GM12878 (cell line): ENCODE results near the gene NPAS3. TPM values are rescaled to one million over a fixed set of nuclear protein-coding genes. Genes with fewer than 3 reads are reported as not detected.

Experiments used
- ATAC-seq: fragments of 200-7000 bp; cut with Tn5 transposase; 3 replicates; pipeline ENCODE4 v1.9.1; 2020; ENCODE audit warnings: mild to moderate bottlenecking, moderate library complexity
- BruUV-seq: library from RNA; stranded (reverse); fragments of 400-500 nt; replicated peaks from 2 replicates; lab custom pipeline; 2021; lab: Mats Ljungman, UMichigan
- CTCF ChIA-PET: fragments of 300-600 bp; sonication (Branson Sonifier 250); formaldehyde crosslinking; extraction: SDS; loops from one replicate; lab custom pipeline; 2021; ENCODE audit warnings: inconsistent platforms; lab: Yijun Ruan, JAX
- POLR2A ChIA-PET: fragments of 350-600 bp; formaldehyde crosslinking; extraction: SDS; loops from one replicate; lab custom pipeline; 2021; ENCODE audit warnings: inconsistent platforms; lab: Charles Lee
- RAD21 ChIA-PET: fragments of 300-600 bp; sonication (Branson Sonifier 250); formaldehyde crosslinking; loops from one replicate; lab custom pipeline; 2023; ENCODE audit warnings: antibody characterized with exemption; ENCODE audit not compliant: unreplicated experiment; lab: Charles Lee
- SMC1A ChIA-PET: fragments of 300-600 bp; sonication (Branson Sonifier 250); formaldehyde crosslinking; loops from one replicate; lab custom pipeline; 2023; ENCODE audit not compliant: unreplicated experiment, uncharacterized antibody; lab: Charles Lee
- DNase-seq: peaks from one replicate; pipeline ENCODE4 v3.0.0-alpha.2; 2011; ENCODE audit warnings: low read depth, low spot score
- FAIRE-seq: peaks from 3 replicates; lab custom pipeline; 2011; peaks lifted over from hg19 to GRCh38; lab: Jason Lieb, UNC
- H2AFZ ChIP-seq: 2 replicates; pipeline ENCODE4 v1.6.0; 2011; ENCODE audit warnings: low read depth, low read length, control low read depth; ENCODE audit not compliant: control insufficient read depth
- H3K27ac ChIP-seq: 2 replicates; pipeline ENCODE4 v1.5.1; 2011; ENCODE audit warnings: control low read depth; ENCODE audit not compliant: control insufficient read depth, insufficient read depth
- H3K27me3 ChIP-seq, 2 experiments: replicated peaks in 1 of 2; 2 replicates each; pipeline versions ENCODE4 v1.6.0 to v1.6.1; 2011; ENCODE audit warnings: low read length in 1 of 2; ENCODE audit not compliant: control insufficient read depth in 2 of 2, insufficient read depth in 2 of 2
- H3K36me3 ChIP-seq, 2 experiments: 2 replicates each; pipeline ENCODE4 v1.5.1; 2011; ENCODE audit warnings: low read length in 1 of 2; ENCODE audit not compliant: control insufficient read depth in 2 of 2, insufficient read depth in 2 of 2
- H3K4me1 ChIP-seq: 2 replicates; pipeline ENCODE4 v1.6.1; 2011; ENCODE audit warnings: mild to moderate bottlenecking, low read length, moderate library complexity, mixed read lengths; ENCODE audit not compliant: control insufficient read depth, insufficient read depth
- H3K4me2 ChIP-seq: 2 replicates; pipeline ENCODE4 v1.6.0; 2011; ENCODE audit warnings: control low read depth; ENCODE audit not compliant: control insufficient read depth, insufficient read depth
- H3K4me3 ChIP-seq: fragments of 200-600 bp; sonication (generic); 2 replicates; pipeline ENCODE4 v1.5.1; 2016
- H3K79me2 ChIP-seq: 2 replicates; pipeline ENCODE4 v1.6.0; 2011; ENCODE audit warnings: low read length; ENCODE audit not compliant: control insufficient read depth, insufficient read depth
- H3K9ac ChIP-seq: 2 replicates; pipeline ENCODE4 v1.8.0; 2011; ENCODE audit warnings: low read length, control low read depth, mixed read lengths; ENCODE audit not compliant: control insufficient read depth, insufficient read depth
- H3K9me3 ChIP-seq: replicated peaks from 3 replicates; pipeline ENCODE4 v1.5.1; 2011; ENCODE audit warnings: mild to moderate bottlenecking, low read length; ENCODE audit not compliant: control insufficient read depth, insufficient read depth
- H4K20me1 ChIP-seq: 2 replicates; pipeline ENCODE4 v1.6.0; 2011; ENCODE audit not compliant: control insufficient read depth, insufficient read depth
- BRCA1 ChIP-seq: IDR thresholded peaks from 2 replicates; pipeline ENCODE4 v1.6.1; 2011; ENCODE audit warnings: low read depth, low read length, improper control_type of control experiment
- CBFB ChIP-seq: IDR thresholded peaks from 2 replicates; pipeline ENCODE4 v1.6.1; 2016; ENCODE audit warnings: antibody characterized with exemption, low read depth
- CBX3 ChIP-seq: fragments of 200-600 bp; sonication (generic); IDR thresholded peaks from 2 replicates; pipeline ENCODE4 v1.6.1; 2016; ENCODE audit warnings: low read depth, borderline replicate concordance
- CHD4 ChIP-seq: fragments of 200-600 bp; sonication (generic); IDR thresholded peaks from 2 replicates; pipeline ENCODE4 v1.6.1; 2016; ENCODE audit warnings: mild to moderate bottlenecking
- LARP7 ChIP-seq: fragments of 450-650 bp; IDR thresholded peaks from 2 replicates; pipeline ENCODE4 v1.6.1; 2017; ENCODE audit warnings: mild to moderate bottlenecking
- MTA3 ChIP-seq: IDR thresholded peaks from 2 replicates; pipeline ENCODE4 v1.6.1; 2012; ENCODE audit warnings: low read length, inconsistent platforms, borderline replicate concordance
- NFIC ChIP-seq: IDR thresholded peaks from 2 replicates; pipeline ENCODE4 v1.6.1; 2012; ENCODE audit warnings: low read depth, mild to moderate bottlenecking, inconsistent platforms, low read length, moderate library complexity
- PAX5 ChIP-seq: IDR thresholded peaks from 2 replicates; pipeline ENCODE4 v1.6.1; 2011; ENCODE audit warnings: low read depth, low read length, borderline replicate concordance
- SP1 ChIP-seq: IDR thresholded peaks from one replicate; pipeline ENCODE4 v1.6.1; 2011; ENCODE audit warnings: low read depth, low read length
- SRF ChIP-seq, 2 experiments: IDR thresholded peaks; 2 replicates each; pipeline ENCODE4 v1.6.1; 2011; ENCODE audit warnings: low read depth in 2 of 2, low read length in 2 of 2, mild to moderate bottlenecking in 1 of 2, moderate library complexity in 1 of 2
- TCF3 ChIP-seq: IDR thresholded peaks from 2 replicates; pipeline ENCODE4 v1.6.1; 2012; ENCODE audit warnings: low read depth, mild to moderate bottlenecking, low read length, borderline replicate concordance; ENCODE audit not compliant: insufficient read depth
- YY1 ChIP-seq: IDR thresholded peaks from 2 replicates; pipeline ENCODE4 v1.6.1; 2011; ENCODE audit warnings: low read depth, mild to moderate bottlenecking, low read length
- WGBS: methylation state at CpG from one replicate; pipeline ENCODE4 v1.1.6; 2016; ENCODE audit warnings: low lambda C conversion rate; ENCODE audit not compliant: insufficient replicate concordance, insufficient coverage; ENCODE audit errors: missing lambda C conversion rate; 5-methylcytosine and 5-hydroxymethylcytosine counted together
- in situ Hi-C: fragments of 300-500 bp; cut with MboI; formaldehyde crosslinking; loops from 9 replicates; pipeline ENCODE4 v1.14.3; 2018; ENCODE audit warnings: mixed read lengths
- intact Hi-C: fragments of 100-400 bp; cut with micrococcal nuclease; formaldehyde crosslinking; loops from one replicate; pipeline ENCODE4 v1.14.2; 2022; ENCODE audit not compliant: unreplicated experiment
- polyA plus RNA-seq, 11 experiments: library from polyadenylated mRNA; depleted of rRNA in 4 of 11; unstranded in 6 of 11; stranded (reverse) in 5 of 11; fragments of >200 nt; fragmentation: Nextera tagmentation in 4 of 11; fragmentation: Illumina TruSeq in 1 of 11; extraction: Ambion mirVana in 4 of 11; extraction: Trizol in 1 of 11; gene quantifications; 1 replicate in 1 of 11; 2 replicates in 10 of 11; pipeline versions ENCODE4 v1.2.1 to v1.2.3, GENCODE V29; 2011 to 2016; ENCODE audit warnings: inconsistent platforms in 2 of 11, missing spikeins in 2 of 11, low read depth in 1 of 11
- total RNA-seq, 4 experiments: library from RNA; depleted of rRNA in 3 of 4; stranded (reverse); fragments of >200 nt in 3 of 4; fragmentation: Illumina TruSeq in 1 of 4; extraction: Trizol in 1 of 4; gene quantifications; 2 replicates each; pipeline versions ENCODE4 v1.2.1 to v1.2.3, GENCODE V29; 2013 to 2021
- TF ChIP-seq, protein P1 (sequence below): IDR thresholded peaks from 2 replicates; pipeline ENCODE4 v1.6.1; 2011; ENCODE audit warnings: borderline replicate concordance, low read depth, mild to moderate bottlenecking, moderate library complexity, mixed read lengths, low read length; ENCODE audit not compliant: insufficient read depth; ENCODE audit errors: extremely low read length
- TF ChIP-seq, protein P2 (sequence below): fragments of 450-650 bp; IDR thresholded peaks from 2 replicates; pipeline ENCODE4 v1.6.1; 2017; ENCODE audit warnings: borderline replicate concordance

NPAS3 gene
- total and polyA plus RNA-seq, 10 of the 15 experiments (the other 5 are each of a cell fraction or from before 2014, with no cell fraction given) = under 0.01 to 2.7 (median 0.03) TPM; not detected in 6

GRCh38 chr14:33375196-33375595 is 436.5 kb downstream of the NPAS3 start:
- DNase-seq (no peak), ATAC-seq (no peak), FAIRE-seq (no peak)
- 0% methylated on average over 2 of the region's 2 CpGs for WGBS
- ChIA-PET RAD21 (no interaction called here), CTCF (interaction anchor here (0.9 to 1.4 kb wide), 2 partner anchors 57 to 948 kb away, joined by 3 read pairs; no protein-coding TSS in a partner anchor), POLR2A (no interaction called here), SMC1A (interaction anchor here (1.0 to 1.4 kb wide), 2 partner anchors 14 to 417 kb away, joined by 3 read pairs; no protein-coding TSS in a partner anchor)
- H3K9ac ChIP-seq = no peak overlapping the region
- H3K27me3 ChIP-seq = no peaks in the 10 kb centered on the region; a peak in 1 of 4 replicates
- H3K4me3 ChIP-seq = no peak overlapping the region
- H3K9me3 ChIP-seq = no peaks in the 10 kb centered on the region; the same call in 2 of the 3 replicates
- H3K36me3 ChIP-seq = no peaks in the 10 kb centered on the region
- intact Hi-C loops (no loop called here), in situ Hi-C loops (no loop called here)
- no peak overlapping the region for H3K27ac ChIP-seq
- no TSS peak for BruUV-seq
- H3K4me2 ChIP-seq = no peak overlapping the region
- no peaks in the 10 kb centered on the region for H3K79me2 ChIP-seq
- H2AFZ ChIP-seq = no peak overlapping the region
- peaks cover 13% of the 10 kb centered on the region; the same call in 1 of the 2 replicates for H3K4me1 ChIP-seq
- H4K20me1 ChIP-seq = no peaks in the 10 kb centered on the region
- no peak for TF ChIP-seq CHD4
- TF ChIP-seq LARP7 = no peak
- TF ChIP-seq TCF3 = no peak
- TF ChIP-seq, protein P1, sequence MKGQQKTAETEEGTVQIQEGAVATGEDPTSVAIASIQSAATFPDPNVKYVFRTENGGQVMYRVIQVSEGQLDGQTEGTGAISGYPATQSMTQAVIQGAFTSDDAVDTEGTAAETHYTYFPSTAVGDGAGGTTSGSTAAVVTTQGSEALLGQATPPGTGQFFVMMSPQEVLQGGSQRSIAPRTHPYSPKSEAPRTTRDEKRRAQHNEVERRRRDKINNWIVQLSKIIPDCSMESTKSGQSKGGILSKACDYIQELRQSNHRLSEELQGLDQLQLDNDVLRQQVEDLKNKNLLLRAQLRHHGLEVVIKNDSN = no peak
- TF ChIP-seq CBFB = no peak
- TF ChIP-seq BRCA1 = no peak
- no peak for TF ChIP-seq MTA3
- no peak for TF ChIP-seq YY1
- no peak for TF ChIP-seq CBX3
- TF ChIP-seq, protein P2, sequence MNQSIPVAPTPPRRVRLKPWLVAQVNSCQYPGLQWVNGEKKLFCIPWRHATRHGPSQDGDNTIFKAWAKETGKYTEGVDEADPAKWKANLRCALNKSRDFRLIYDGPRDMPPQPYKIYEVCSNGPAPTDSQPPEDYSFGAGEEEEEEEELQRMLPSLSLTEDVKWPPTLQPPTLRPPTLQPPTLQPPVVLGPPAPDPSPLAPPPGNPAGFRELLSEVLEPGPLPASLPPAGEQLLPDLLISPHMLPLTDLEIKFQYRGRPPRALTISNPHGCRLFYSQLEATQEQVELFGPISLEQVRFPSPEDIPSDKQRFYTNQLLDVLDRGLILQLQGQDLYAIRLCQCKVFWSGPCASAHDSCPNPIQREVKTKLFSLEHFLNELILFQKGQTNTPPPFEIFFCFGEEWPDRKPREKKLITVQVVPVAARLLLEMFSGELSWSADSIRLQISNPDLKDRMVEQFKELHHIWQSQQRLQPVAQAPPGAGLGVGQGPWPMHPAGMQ = no peak
- no peak for TF ChIP-seq NFIC
- TF ChIP-seq PAX5 = no peak
- TF ChIP-seq SRF (IDR thresholded peaks at IDR 0.05; ENCODE audit: low read depth in 2 of 2, low read length in 2 of 2) = no peak
- TF ChIP-seq SP1 = no peak
